Raji (cell line): Measurements from ENCODE around the gene DOCK9.

Experiments
- POLR2A ChIP-seq: IDR thresholded peaks from 2 replicates; pipeline ENCODE4 v1.6.1; 2011; ENCODE audit warnings: low read depth, low read length, control low read depth; ENCODE audit not compliant: insufficient read depth

DOCK9 gene

DNA sequence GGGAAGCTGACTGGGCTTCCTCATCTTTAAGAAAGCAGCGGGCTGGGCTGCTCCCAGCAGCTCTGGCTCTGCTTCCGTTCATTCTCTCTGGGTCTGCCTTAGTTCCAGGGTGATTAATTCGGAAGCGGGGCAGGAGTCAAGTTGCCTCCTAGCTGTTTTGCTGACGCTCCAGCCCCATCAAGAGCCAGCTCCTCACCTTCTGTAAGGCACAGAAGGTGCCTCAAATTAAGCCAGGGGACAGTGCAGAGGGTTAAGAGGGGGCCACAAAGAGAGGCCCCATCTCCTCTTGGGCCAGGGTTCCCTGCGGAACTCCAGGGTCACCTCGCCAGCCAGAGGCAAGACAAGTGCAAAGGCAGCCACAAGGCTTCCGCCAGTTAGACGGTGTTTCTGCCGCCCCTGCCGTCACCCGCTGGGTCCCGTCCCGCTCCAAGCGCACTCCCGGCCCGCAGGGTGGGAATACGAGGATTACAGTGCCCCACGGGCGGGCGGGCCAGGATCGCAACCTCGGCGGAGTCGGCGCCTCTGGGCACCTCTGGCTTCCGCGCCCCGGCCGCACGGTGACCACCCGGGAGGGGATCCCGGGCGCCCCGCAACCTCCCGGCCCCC is 225.9 kb downstream of the DOCK9 start:
- TF ChIP-seq POLR2A: no peak

DNA sequence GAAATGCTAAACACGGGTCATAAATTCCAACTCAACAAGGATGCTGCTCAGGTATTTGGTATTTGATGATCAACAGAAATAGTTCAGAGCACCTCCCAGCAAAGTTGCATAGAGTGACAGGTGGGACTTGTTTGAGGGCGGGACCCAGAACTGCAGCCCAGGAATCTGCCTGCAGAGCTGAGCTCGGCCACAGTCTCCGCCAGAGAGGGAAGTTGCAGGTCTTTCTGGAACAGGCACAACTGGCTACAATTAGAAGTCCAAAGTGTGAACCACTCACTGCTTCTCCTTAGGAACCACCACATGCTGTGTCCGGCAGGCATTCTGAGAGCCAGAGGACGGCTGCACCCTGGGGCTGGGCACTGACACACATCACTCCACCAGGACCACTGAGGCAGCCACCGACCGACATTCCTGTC is 226.5 kb downstream of the DOCK9 start:
- no peak for TF ChIP-seq POLR2A

DNA sequence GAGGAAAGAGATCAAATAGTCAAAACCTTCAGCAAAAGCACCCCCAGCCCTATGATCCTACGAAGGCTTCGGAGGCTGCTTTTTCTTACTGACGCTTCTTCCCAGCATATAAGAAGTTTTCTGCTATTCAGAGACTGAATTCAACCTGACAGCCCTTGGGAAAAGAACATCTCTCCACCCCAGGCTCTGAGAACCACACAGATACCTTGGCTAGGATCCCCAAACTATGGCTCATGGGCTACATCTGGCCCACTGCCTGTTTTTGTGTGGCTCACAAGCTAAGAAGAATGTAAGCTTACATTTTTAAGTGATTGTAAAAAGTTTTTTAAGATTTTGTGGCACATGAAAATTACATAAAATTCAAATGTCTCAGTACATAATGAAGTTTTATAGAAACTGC is 228.4 kb downstream of the DOCK9 start:
- TF ChIP-seq POLR2A: no peak

DNA sequence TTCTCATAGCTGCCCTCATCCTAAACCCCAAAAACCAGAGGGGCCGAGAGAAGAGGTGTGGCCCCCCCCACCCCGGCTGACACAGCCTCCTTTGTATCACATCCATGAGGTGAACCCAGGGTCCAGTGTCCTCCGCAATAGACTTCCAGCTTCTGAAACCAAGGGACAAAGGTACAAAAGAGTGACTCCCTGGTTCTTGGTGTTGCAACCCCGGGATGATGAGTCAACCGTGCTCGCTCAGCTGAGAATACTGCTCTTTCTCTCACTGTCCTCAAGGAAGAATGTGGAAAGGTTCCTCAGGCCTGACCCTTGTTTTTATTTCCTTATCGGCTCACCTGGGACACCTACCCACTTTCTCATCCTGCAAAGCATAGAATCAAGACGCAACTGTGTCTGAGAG is 230.9 kb downstream of the DOCK9 start:
- no peak for TF ChIP-seq POLR2A
